SK-MEL-5 (cell line): ENCODE results near the gene PDCD2L. TPM values are rescaled to one million over a fixed set of nuclear protein-coding genes. Genes with fewer than 3 reads are reported as not detected.
"Not testable (repeated sequence)": the region's sequence is repeated elsewhere in the genome, so short reads cannot be mapped to it uniquely, and the experiment has no call there.

Experiments used
- DNase-seq: peaks from one replicate; pipeline ENCODE4 v3.0.0-alpha.2; 2016; ENCODE audit warnings: low read depth, low spot score
- in situ Hi-C: cut with HindIII; loops from 2 replicates; pipeline ENCODE4 v1.10.0; 2016; ENCODE audit warnings: low sequenced_read_pairs, high pct_unique_total_duplicates, low pct_unique_long_range_greater_than_20kb
- total RNA-seq: library from RNA; depleted of rRNA; stranded (reverse); fragments of >200 nt; shearing (Covaris generic); gene quantifications from 2 replicates; pipeline ENCODE4 v1.2.3, GENCODE V29; 2014

The PDCD2L gene
- total RNA-seq, 1 experiment from 2014 or later: 18.6 TPM

DNA sequence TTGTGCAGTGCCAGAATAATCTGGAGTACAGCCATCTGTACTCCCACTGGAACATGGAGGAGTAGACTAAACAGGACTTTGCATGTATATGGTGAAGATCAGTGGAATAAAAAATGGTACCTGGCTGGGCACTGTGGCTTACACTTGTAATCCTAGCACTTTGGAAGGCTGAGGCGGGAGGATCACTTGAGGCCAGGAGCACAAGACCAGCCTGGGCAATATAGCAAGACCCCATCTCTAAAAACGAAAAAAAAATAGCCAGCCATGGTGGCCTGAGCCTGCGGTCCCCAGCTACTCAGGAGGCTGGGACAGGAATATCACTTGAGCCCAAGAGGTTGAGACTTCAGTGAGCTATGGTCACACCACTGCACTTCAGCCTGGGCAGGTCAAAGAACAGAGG, 44.0 kb downstream of the PDCD2L start:
- in situ Hi-C loops: no loop called here
- no peak for DNase-seq

- in situ Hi-C loops: no loop called here
- no peak for DNase-seq
Measured at GRCh38 chr19:34452723-34453122, 48.5 kb downstream of the PDCD2L start.

- in situ Hi-C loops: no loop called here
Measured at GRCh38 chr19:34454091-34454490, 49.9 kb downstream of the PDCD2L start.

GRCh38 chr19:34454685-34455084, 50.5 kb downstream of the PDCD2L start:
- in situ Hi-C loops: no loop called here
- DNase-seq: no peak

More at GRCh38 chr19:34454091-34454490, 49.9 kb downstream of the PDCD2L start:
- no peak for DNase-seq

DNA sequence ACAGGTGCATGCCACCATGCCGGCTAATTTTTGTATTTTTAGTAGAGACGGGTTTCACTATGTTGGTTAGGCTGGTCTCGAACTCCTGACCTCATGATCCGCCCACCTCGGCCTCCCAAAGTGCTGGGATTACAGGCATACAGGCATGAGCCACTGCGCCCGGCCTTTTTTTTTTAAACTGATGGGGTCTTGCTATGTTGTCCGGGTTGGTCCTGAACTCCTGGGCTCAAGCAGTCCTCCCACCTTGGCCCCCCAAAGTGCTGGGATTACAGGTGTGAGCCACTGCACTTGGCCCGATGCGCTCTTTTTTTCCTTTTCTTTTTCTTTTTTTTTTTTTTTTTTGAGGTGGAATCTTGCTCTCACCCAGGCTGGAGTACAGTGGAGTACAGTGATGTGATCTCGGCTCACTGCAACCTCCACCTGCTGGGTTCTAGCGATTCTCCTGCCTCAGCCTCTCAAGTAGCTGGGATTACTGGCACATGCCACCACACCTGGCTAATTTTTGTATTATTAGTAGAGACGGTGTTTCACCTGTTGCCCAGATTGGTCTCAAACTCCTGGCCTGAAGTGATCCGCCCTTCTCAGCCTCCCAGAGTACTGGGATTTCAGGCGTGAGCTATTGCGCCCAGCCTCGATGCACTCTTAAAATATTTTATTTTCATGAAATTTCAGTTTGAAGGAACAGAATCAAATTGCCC, 51.7 kb downstream of the PDCD2L start:
- in situ Hi-C loops, DNase-seq: not testable (repeated sequence)

- DNase-seq: peak; percentile 57
- in situ Hi-C loops: no loop called here
Measured at GRCh38 chr19:34457446-34457845, 53.2 kb downstream of the PDCD2L start.

GRCh38 chr19:34458677-34459076, 54.5 kb downstream of the PDCD2L start:
- in situ Hi-C loops: no loop called here
- no peak for DNase-seq

- in situ Hi-C loops: no loop called here
- DNase-seq: no peak
Measured at GRCh38 chr19:34459614-34460013, 55.4 kb downstream of the PDCD2L start.

DNA sequence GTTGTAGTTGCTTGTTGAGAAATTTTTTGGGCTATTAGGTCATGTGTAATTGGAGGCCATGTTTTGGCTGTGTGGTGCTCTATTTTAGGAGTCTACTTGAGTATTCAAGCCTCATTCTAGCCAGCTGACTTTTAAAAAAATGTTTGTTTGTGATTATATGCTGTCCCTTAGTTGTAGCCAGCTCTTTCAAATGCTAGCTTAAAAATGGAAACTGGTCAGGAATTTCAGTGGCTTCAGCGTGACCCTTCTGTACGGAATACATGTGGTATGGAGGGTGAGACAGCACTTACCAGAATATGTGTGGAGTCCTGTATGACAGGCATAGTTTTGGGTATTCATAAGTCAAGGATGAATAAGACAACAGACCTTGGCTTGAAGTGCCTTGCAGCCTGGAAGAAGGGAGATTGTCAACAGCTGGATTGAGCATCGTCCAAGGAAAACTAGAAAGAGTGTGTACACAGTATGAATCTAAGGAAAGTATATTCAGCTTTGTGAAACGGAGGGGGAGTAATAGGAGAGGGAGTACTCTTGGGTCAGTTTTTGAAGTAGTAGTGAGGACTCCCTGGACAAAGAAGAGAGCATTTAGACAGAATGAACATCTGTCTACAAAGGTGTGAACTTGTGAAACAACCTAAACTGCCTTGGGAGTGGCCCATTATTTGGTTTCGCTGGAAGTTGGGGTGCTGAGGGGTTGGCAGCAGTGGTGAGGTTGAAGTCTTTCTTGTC, 57.3 kb downstream of the PDCD2L start:
- no peak for DNase-seq
- in situ Hi-C loops: no loop called here

DNA sequence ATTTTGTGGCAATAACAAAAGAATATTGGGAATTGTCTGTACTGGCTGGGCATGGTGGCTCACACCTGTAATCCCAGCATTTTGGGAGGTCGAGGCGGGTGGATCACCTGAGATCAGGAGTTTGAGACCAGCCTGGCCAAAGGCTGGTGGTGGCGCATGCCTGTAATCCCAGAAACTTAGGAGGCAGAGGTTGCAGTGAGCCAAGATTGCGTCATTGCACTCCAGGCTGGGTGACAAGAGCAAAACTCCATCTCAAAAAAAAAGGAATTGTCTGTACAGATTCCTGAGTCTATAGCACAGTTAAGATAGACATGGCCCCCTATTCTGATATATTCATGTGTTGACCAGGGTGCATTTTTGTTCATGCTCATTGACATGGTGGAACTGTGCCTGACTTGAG, 60.6 kb downstream of the PDCD2L start:
- DNase-seq, in situ Hi-C loops: not testable (repeated sequence)

DNA sequence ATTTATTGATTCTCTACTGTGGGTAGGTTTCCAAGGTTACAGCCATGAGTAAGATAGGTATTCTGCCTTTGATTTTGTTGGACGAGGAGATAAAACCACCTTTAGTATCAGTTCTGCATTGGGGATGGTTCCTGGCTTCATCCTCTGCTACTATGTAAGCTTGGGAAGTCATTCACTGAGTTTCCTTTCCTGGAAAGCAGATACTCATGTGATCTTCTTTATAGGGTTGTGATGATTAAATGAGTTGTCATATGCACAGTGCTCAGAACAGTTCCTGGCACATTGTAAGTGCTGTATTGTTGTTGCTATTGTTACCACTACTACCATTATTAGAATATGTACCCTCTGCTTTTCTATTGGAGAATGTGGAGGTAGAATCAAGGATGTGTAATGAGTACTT, 64.2 kb downstream of the PDCD2L start:
- peak; percentile 22 for DNase-seq
- in situ Hi-C loops: no loop called here

DNA sequence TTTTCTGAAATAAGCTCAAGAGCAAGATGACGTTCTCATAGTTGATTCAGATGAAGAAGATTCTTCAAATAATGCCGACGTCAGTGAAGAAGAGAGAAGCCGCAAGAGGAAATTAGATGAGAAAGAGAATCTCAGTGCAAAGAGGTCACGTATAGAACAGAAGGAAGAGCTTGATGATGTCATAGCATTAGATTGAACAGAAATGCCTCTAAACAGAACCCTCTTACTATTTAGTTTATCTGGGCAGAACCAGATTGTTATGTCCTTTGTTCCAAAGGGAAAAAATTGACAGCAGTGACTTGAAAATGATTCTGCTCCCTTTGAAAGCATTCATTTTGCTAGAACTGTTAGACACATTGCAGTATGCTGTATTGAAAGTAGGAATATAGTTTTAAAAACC, 64.8 kb downstream of the PDCD2L start:
- DNase-seq, in situ Hi-C loops: not testable (repeated sequence)

- no peak for DNase-seq
Measured at GRCh38 chr19:34471906-34472700, 67.9 kb downstream of the PDCD2L start.

GRCh38 chr19:34474233-34474989, 70.2 kb downstream of the PDCD2L start:
- DNase-seq: no peak
- in situ Hi-C loops: no loop called here

More at GRCh38 chr19:34471906-34472700, 67.9 kb downstream of the PDCD2L start:
- in situ Hi-C loops: no loop called here

- DNase-seq: no peak
- in situ Hi-C loops: no loop called here
Measured at GRCh38 chr19:34475026-34475974, 71.1 kb downstream of the PDCD2L start.
